Measurements from ENCODE around the gene CLOCK.
A peak's percentile ranks its signal among the peaks of the same experiment; 100 is the strongest.
"Not testable (repeated sequence)": the region's sequence is repeated elsewhere in the genome, so short reads cannot be mapped to it uniquely, and the experiment has no call there.

CLOCK gene, protein sequence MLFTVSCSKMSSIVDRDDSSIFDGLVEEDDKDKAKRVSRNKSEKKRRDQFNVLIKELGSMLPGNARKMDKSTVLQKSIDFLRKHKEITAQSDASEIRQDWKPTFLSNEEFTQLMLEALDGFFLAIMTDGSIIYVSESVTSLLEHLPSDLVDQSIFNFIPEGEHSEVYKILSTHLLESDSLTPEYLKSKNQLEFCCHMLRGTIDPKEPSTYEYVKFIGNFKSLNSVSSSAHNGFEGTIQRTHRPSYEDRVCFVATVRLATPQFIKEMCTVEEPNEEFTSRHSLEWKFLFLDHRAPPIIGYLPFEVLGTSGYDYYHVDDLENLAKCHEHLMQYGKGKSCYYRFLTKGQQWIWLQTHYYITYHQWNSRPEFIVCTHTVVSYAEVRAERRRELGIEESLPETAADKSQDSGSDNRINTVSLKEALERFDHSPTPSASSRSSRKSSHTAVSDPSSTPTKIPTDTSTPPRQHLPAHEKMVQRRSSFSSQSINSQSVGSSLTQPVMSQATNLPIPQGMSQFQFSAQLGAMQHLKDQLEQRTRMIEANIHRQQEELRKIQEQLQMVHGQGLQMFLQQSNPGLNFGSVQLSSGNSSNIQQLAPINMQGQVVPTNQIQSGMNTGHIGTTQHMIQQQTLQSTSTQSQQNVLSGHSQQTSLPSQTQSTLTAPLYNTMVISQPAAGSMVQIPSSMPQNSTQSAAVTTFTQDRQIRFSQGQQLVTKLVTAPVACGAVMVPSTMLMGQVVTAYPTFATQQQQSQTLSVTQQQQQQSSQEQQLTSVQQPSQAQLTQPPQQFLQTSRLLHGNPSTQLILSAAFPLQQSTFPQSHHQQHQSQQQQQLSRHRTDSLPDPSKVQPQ
- total RNA-seq = 30.6 to 33.6 reads per million in 2 donors

GRCh38 chr4:55546756-55547465 lies at the start of gene CLOCK:
Gene CLOCK, minus strand, starts transcription at chr4:55546909. Its CDS starts 64,124 bp downstream, at chr4:55482785.
- peak; percentile 72 to 87 (median 79) for DNase-seq

DNA sequence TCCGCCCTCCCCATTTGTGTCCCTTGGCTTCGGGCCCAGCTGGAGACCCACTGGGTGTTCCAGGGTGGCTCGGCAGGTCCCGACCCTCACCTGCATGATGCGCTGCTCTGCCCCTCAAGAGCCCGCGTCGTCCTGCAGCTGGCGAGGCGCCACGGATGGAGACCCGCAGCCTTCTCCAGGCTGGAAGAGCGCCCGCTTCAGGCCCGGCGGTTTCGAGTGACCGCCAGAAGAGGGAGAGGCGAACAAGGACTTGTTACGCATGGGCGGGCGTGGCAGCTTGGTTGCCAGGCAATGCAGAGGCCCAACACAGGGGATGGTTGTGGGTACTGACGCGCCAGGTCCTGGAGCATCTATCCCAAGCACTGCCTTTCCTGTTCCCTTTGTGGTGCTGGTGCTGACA lies 45.3 kb upstream of the CLOCK start, which contains the start of gene PDCL2:
Gene PDCL2, minus strand, starts transcription at position 232 of the 400 bp plus-strand sequence. Its CDS starts 136 bp downstream, at position 96.
- DNase-seq = no peak

DNA sequence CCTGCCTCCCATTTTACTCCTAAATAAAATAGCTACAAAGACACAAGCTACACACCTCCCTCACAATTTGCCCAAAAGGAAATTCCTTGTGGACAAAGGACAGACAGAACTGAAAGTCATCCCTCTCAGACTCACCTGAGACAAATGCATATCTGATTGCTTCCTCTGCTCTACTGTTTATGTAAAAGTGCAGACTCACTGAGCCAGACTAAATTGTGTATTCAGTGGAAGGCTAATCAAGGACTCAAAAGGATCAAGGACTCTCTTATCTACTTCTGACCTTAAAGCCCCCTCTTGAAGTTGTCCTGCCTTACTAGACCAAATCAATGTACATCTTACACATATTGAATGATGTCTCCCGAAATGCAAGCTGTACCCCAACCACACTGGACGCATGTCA lies 41.5 kb upstream of the CLOCK start:
- DNase-seq = no peak

- DNase-seq = not testable (repeated sequence)
These were observed 36.1 kb upstream of the CLOCK start for GRCh38 chr4:55582773-55583172.

GRCh38 chr4:55578341-55579010 lies 31.8 kb upstream of the CLOCK start:
- DNase-seq = no peak

GRCh38 chr4:55575513-55575912 lies 28.8 kb upstream of the CLOCK start:
- DNase-seq = no peak

GRCh38 chr4:55574252-55574651 lies 27.5 kb upstream of the CLOCK start:
- no peak for DNase-seq

DNA sequence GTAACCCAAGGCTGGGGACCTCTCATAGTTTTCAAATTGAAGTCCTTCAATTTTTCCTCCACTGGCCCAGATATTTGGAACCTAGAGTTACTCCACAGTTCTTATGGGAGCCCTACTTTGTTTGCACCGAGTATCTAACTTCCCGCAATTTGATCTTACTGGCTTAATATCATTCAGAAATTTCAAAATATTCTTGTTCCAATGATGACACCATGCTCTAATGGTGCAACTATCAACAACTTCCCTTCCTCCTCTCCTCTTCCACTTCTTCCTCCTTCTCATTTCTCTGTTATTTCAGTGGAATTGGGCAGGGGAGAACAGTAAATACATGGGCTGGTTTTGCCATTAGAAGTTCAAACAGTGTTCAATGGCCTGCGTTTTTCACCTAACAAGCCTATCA lies 25.1 kb upstream of the CLOCK start:
- DNase-seq = no peak

- no peak for DNase-seq
These were observed 22.3 kb upstream of the CLOCK start for GRCh38 chr4:55568905-55569504.

GRCh38 chr4:55561889-55562288 lies 15.2 kb upstream of the CLOCK start:
- peak in 1 of 5 experiments; percentile 38 for DNase-seq

DNA sequence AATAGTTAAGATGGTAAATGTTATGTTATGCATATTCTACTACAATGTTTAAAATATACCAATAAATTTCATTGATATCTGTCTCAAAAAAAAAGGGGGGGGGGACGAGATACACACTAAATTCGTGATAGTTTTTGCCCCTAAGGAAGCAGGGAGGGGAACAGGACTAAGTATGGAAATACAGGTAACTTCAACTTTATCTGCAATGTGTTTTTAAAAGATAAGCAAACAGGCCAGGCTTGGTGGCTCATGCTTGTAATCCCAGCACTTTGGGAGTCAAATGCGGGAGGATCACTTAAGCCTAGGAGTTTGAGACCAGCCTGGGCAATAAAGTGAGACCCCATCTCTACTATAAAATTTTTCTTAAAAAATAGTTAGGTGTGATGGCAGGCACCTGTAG lies 13.4 kb upstream of the CLOCK start:
- no peak for DNase-seq

- peak in 1 of 5 experiments; percentile 55 for DNase-seq
These were observed 7.8 kb upstream of the CLOCK start for GRCh38 chr4:55554453-55555030.

GRCh38 chr4:55553441-55554201 lies 6.9 kb upstream of the CLOCK start:
- peak in 2 of 5 experiments; percentile 27 to 57 for DNase-seq

- DNase-seq = peak in 1 of 5 experiments; percentile 9
These were observed 5.3 kb upstream of the CLOCK start for GRCh38 chr4:55551964-55552363.

DNA sequence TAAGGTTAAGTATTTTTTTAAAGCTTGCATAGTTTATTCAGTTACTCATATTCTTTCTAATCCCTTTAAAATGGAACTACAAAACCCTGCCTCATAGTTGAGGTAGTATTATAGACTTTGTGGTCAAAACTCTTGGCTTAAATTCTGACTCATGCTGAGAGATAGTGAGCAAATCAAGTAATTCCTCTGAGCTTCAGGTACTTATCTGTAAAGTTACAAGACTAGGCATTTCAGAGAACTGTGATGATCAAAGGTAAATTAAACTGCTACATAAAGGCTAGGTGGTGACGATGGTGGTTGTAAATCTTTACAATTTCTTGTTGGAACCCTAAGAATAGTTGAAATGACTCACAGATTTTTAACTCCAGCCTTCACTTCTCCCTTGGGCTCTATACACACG lies 3.2 kb upstream of the CLOCK start:
- DNase-seq = peak in 1 of 5 experiments; percentile 81

DNA sequence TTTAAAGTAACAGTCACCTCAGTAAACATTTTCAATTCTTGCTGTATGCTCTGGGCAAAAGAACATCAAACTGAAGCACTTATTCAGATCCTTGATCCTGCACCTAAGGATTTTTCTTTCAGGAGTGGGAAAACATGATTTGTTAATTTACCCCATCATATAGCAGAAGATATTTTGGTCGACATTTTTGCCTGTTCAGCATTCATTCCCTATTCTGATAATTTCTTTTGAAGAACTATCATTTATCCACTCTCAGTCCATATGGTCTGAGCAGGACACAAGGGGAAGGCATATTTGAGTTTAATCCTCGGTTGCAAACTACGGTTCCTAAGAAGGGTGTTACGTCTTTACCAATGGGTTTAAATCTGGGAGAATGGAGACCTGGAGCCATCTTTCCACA lies 1.2 kb upstream of the CLOCK start:
- DNase-seq = no peak

- DNase-seq = no peak
These were observed 709 bp upstream of the CLOCK start for GRCh38 chr4:55547466-55547770.

DNA sequence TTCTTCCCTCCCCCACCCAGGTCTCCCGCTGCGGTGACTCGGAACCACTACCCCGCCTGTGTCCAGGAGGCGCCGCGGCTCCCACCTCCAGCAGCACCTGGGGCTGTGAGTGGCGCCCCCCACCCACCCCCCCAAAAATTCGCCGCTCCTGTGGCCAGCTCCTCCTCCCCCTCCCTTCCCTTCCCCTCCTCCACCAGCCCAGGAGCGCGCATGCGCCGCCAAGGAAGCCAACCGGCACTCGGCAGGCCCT lies 278 bp downstream of the CLOCK start:
- DNase-seq = no peak

DNA sequence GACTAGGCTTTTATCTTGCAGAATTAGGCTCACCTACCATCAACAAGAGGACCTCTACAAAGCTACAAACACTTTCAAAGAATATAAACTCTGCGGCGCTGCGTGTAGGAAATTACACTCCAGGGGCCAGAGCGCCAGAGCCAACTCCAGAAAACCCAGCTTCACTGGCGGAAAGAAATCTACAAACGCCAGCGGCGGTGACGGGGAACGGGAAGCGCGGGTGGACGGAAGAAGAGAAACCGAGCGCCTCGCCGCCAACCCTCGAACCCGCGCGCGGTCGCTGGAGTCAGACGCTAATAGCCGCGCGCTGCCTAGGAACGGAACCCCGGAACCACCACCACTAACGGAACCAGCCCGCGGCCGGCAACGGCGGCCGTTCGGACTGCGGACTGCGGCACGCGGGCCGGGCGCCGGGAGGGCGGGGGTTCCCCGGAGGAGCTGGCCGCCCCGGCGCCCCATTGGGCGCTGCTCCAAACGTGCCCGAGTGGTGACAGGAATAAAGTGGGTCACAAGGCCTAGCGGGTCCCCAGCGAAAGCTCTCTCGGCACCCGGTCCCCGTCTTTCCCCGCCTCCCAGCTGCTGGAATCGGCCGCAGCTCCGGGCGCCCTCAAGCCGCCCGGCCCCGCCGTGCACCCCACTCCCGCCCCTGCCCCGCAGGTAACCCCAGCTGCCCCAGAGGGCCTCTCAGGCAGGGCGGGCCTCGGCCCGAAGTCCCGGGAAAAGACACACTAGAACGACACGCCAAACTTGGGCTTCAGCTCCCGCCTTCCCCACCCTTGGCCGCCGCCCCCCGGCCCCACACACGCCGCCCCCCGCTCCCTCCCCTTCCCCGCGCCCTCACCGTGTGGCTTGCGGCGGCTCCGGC lies 836 bp downstream of the CLOCK start:
- peak; percentile 41 to 70 (median 59) for DNase-seq

DNA sequence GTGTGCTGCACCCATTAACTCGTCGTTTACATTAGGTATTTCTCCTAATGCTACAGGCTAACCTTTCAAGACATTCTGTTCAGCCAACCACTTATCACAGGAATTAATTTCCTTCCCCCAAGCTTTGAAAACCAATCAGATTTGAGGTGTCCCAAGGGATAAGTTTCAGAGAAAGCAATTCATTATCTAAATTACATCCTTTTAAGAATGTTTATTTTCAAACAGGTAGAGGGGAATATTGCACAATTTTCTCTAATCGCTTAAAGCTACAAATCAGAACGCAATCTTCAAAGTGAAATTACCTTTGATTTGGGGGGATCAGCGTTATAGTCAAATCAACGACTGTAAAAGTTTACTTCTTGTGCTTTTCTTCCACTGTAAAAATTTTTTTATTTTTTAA lies 1.6 kb downstream of the CLOCK start:
- no peak for DNase-seq
